GM19468 (cell line): ENCODE measurements around the gene ABL2.
"Not testable (repeated sequence)": the region's sequence is repeated elsewhere in the genome, so short reads cannot be mapped to it uniquely, and the experiment has no call there.

ENCODE experiments used
- ATAC-seq: cut with Tn5 transposase; IDR thresholded peaks from one replicate; pipeline ENCODE4 v1.9.1; 2021; ENCODE audit warnings: mild to moderate bottlenecking, moderate library complexity, moderate number of reproducible peaks; ENCODE audit not compliant: unreplicated experiment; ENCODE audit errors: extremely low read depth

The ABL2 gene

GRCh38 chr1:179175011-179175841 lies 54.3 kb downstream of the ABL2 start:
- ATAC-seq = no peak

GRCh38 chr1:179170468-179170770 lies 59.1 kb downstream of the ABL2 start:
- ATAC-seq = not testable (repeated sequence)

GRCh38 chr1:179169616-179170467 lies 59.6 kb downstream of the ABL2 start:
- ATAC-seq = no peak

- ATAC-seq = no peak
Observed at GRCh38 chr1:179168536-179168935, 60.9 kb downstream of the ABL2 start.

- ATAC-seq = no peak
Observed at GRCh38 chr1:179167955-179168354, 61.5 kb downstream of the ABL2 start.

GRCh38 chr1:179167418-179167777 lies 62.1 kb downstream of the ABL2 start:
- ATAC-seq = no peak

GRCh38 chr1:179166663-179167417 lies 62.6 kb downstream of the ABL2 start:
- ATAC-seq = no peak

- ATAC-seq = no peak
Observed at GRCh38 chr1:179164494-179164893, 65.0 kb downstream of the ABL2 start.

- ATAC-seq = no peak
Observed at GRCh38 chr1:179156708-179157107, 72.8 kb downstream of the ABL2 start.

GRCh38 chr1:179156026-179156425 lies 73.5 kb downstream of the ABL2 start:
- no peak for ATAC-seq

GRCh38 chr1:179155615-179156014 lies 73.9 kb downstream of the ABL2 start:
- ATAC-seq = no peak

- ATAC-seq = no peak
Observed at GRCh38 chr1:179154437-179154836, 75.0 kb downstream of the ABL2 start.

GRCh38 chr1:179153217-179153616 lies 76.3 kb downstream of the ABL2 start:
- ATAC-seq = no peak

GRCh38 chr1:179151908-179152682 lies 77.4 kb downstream of the ABL2 start:
- no peak for ATAC-seq

- no peak for ATAC-seq
Observed at GRCh38 chr1:179146911-179147310, 82.6 kb downstream of the ABL2 start.

- no peak for ATAC-seq
Observed at GRCh38 chr1:179146476-179146875, 83.0 kb downstream of the ABL2 start.

GRCh38 chr1:179145521-179145920 lies 84.0 kb downstream of the ABL2 start:
- ATAC-seq = no peak

GRCh38 chr1:179144626-179145025 lies 84.9 kb downstream of the ABL2 start:
- no peak for ATAC-seq

- ATAC-seq = no peak
Observed at GRCh38 chr1:179143322-179143721, 86.2 kb downstream of the ABL2 start.

GRCh38 chr1:179142889-179143299 lies 86.6 kb downstream of the ABL2 start:
- no peak for ATAC-seq
